Hematopoietic multipotent progenitor cell treated with erythropoietin and hydrocortisone succinate and interleukin-3 and kit ligand, for 6 days (in vitro differentiated cells): ENCODE results near the gene SPDEF.

ENCODE experiments used
- DNase-seq: peaks from one replicate; pipeline ENCODE4 v3.0.0-alpha.2; 2015

Gene SPDEF

DNA sequence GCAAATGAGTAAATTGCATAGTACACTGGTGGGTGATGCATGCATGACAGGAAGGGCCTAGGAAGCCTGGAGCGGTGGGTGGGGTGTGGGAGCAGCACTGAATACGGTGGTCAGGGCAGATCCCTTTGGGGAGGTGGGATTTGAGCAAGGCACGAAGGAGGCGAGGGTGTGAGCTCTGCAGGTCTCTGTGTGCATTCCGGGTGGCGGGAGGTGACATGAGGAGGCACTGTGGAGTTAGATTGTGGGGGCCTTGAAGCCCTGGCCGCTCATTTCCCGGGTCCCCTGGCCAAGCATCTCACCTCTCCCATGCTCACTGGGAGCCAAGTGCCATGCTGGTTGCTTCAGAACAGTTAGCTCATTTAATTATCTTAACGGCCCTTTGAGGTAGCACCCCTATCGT is 6.2 kb upstream of the SPDEF start:
- no peak for DNase-seq

GRCh38 chr6:34561227-34561530 is 5.0 kb upstream of the SPDEF start:
- DNase-seq = no peak

- DNase-seq = no peak
Measured at GRCh38 chr6:34560366-34561226, 4.5 kb upstream of the SPDEF start.

DNA sequence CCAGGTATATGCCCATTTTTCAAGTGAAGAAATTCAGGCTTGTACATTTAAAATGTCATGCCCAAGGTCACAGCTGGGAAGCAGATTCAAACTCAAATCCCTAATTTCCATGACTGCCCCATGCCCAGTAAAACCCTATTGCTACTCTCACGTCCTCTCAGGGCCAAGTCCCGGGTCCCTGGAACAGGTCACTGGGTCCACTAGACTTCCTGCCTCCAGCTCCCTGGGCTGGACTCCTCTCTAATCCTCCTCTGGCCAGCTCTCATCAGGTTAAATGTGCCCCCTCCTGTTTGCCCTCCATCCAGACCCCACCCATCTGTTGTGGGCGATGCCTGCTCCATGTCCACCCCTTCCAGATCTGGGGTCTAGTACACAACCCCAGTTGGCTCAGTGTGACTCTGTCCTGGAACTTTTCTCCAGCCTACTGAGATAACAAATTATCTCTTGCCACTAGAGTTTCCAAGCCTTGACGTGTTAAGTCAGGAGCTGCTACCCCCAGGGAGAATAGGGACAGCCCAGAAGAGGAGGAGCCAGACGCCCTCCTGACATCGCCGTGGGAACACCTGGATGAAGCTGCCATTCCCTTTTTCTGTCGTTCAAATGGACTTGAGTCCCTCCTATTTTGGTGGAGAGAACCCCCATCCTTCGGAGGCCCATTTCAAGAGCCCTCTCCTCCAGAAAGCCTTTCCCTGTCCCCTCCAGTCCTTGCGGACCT is 3.7 kb upstream of the SPDEF start:
- no peak for DNase-seq

DNA sequence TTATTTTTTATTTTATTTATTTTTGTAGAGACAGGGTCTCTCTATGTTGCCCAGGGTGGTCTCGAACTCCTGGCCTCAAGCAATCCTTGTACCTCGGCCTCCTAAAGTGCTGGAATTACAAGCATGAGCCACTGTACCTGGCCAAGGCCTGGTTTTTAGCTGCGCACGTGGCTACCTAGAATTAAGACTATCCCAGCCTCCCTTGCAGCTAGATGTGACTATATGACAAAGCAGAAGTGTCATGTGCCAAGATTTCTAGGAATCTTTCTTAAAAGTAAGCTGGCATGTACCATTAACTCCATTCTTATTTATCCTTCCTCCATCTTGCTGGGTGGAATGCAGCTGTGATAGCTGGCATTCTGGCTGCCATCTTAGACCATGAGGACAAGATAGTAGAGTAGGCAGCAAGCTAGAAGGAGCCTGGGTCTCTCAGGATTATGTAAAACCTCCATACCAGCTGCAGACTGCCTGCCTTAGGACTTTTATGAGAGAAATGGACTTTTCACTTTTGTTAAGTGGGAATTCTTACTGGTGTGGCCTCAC is 2.1 kb upstream of the SPDEF start:
- no peak for DNase-seq

- no peak for DNase-seq
Measured at GRCh38 chr6:34557228-34557627, 1.1 kb upstream of the SPDEF start.

DNA sequence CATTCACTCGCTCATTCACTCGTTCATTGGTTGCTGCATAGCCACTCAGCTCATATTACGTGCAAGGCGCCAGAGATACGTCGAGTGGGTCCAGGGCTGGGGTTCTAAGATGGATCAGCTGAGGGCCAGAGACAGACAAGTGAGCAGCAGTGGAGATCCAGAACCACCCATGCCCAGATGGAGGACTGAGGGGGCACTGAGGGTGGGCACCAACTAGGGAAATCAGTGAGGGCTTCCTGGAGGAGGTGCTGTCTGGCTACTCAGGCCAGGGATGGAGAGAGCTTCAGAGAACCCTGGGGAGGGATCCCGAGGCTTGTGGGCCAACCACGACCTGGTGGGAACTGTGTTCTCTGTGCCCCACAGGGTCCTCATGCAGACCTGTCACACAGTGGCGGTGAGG is 364 bp upstream of the SPDEF start:
- DNase-seq = no peak

GRCh38 chr6:34555328-34555727 is 801 bp downstream of the SPDEF start:
- no peak for DNase-seq

DNA sequence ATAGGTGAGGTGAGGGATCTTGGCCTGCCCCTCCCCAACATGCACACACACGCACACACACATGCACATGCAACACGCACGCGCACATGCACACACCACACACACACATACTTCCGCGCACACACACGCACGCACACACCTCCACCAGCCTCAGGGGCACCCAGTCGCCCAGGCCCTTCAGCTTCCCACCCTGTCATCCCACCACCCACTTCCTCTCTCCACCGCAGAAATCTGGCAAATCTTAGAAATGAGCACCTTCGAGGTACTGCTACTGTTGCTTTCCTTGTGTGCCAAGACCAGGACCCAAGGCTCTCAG is 1.2 kb downstream of the SPDEF start:
- no peak for DNase-seq

DNA sequence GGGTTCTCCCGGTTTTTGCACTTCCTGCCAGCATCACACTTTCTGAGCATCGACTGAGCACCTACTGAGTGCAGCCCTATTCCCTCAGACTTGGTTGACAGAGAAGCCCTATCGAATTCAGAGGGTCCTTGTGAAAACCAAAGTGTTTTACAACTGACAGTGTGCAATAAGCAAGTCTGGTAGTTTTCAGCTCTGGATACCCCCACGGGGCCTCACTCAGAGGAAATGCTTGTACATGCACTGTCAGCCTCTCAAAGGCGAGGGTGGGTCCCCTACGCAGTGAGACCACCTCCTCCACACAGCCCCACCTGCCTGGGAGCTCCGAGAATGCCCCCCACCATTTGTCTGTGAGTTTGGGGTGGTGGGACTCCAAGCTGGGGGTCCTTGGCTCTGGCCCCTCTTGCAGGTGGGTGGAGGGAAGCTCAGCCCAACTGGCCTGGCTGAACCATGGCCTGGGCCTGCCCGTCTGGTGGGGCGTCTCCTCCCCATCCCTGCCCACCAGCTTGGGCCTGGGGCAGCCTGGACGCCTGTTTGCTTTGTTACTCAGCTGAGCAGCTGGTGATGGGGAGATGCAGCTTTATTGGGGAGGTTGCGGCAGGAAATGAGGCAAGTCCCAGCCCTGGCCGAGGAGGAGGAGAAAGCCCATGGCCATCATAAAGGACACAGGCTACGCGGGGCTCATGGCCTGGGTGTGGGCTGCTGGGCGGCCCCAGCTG is 1.7 kb downstream of the SPDEF start:
- no peak for DNase-seq

DNA sequence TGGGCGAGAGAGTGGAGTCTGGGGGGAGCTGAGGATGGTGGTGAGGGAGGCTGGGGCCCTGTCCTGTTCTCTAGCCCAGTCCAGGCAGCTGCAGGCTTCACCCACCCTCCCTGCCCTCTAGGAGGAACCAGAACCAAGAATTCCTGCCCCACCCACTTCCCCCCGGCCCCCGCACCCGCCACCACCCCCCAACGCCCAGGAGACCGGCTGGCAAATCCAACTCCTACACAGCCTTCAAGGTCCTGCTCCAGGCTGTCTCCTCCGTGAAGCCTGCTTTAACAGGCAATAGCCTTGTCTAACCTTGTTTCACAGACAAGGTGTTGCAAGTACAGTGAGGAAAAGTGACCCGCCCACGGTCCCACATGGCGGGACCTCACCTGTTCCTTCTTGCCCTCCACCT is 2.4 kb downstream of the SPDEF start:
- no peak for DNase-seq

GRCh38 chr6:34553146-34553545 is 3.0 kb downstream of the SPDEF start:
- DNase-seq = no peak

GRCh38 chr6:34552620-34553019 is 3.5 kb downstream of the SPDEF start:
- DNase-seq = no peak

DNA sequence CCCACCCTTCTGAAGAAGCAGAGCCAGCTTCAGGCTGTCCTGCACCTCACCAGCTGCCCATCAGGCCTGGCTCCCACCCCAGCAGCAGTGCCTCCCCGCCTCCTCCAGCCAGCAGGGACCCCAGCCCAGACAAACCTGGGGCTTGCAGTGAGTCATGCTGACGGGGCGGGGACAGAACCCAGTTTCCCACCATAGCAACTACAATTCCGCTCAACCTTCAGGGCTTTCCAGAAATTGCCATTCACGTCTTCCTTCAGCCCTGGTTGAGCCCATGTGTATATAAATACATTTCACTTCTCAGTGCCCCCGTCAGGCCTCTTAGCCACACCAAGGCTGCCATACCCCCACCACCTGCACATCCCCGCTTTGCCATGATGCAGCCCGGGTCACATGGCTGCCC is 4.4 kb downstream of the SPDEF start:
- no peak for DNase-seq

GRCh38 chr6:34549804-34550202 is 6.3 kb downstream of the SPDEF start:
- no peak for DNase-seq

GRCh38 chr6:34549026-34549803 is 6.9 kb downstream of the SPDEF start:
- DNase-seq = no peak

DNA sequence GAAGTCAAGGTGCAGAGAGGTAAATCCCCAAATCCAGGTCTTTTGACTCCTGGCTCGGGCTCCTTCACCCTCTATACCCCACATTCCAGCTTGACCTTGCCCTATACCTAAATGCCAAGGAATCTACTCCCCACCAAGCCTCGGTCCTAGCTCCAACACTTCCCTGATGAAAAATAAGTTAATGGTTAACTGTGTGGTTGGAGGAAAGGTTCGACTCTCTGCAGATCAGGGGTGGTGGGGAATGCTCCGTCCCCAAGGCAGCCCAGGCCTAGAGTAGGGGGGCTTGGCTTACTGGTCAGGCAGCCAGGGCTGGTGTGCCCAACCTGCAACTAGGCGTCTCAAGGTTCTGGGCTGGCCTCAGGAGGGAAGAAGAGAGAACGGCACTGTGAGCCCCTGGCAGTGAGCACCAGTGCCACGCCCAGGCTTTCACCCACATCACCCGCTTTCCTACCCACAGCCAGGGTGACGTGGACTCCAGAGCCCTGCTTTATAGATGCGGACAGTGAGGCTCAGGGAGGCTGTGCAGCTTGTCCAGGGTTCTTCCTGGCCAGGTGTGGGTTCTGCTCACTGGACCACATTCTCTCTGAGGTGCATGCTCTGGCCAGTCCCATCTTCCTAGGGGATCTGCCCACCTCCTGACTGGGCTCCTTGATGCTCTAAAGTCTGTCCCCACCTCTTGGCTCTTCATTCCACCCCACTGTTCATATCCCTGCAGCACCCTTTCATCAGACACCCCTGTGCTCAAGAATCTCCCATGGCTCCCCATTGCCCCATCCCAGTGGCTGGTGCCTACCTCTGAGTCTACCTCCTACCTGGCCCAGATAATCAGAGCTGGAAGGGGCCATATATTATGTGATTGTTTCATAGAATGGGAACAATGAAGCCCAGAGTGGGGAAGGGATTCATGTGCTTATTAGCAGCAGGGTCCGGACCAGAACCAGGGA is 8.2 kb downstream of the SPDEF start:
- DNase-seq = no peak

- peak; percentile 66 for DNase-seq
Measured at GRCh38 chr6:34546551-34547321, 9.4 kb downstream of the SPDEF start.

- peak; percentile 57 for DNase-seq
Measured at GRCh38 chr6:34544776-34545471, 11.2 kb downstream of the SPDEF start.

GRCh38 chr6:34544052-34544604 is 12.0 kb downstream of the SPDEF start:
- no peak for DNase-seq
